Loucy (cell line): ENCODE data around the gene BABAM2.

Experiments
- H2AFZ ChIP-seq: fragments of 200-600 bp; sonication (generic); 2 replicates; pipeline ENCODE4 v1.6.0; 2016; ENCODE audit warnings: antibody characterized with exemption, mild to moderate bottlenecking, low read length, moderate library complexity
- H3F3A ChIP-seq: fragments of 200-600 bp; 2 replicates; pipeline ENCODE4 v1.6.0; 2016; ENCODE audit warnings: antibody characterized with exemption, low read depth, mild to moderate bottlenecking
- H3K27me3 ChIP-seq: fragments of 200-600 bp; sonication (generic); 2 replicates; pipeline ENCODE4 v1.6.1; 2014; ENCODE audit warnings: low read length, mild to moderate bottlenecking; ENCODE audit not compliant: insufficient read depth, poor library complexity, severe bottlenecking
- H3K36me3 ChIP-seq: fragments of 200-600 bp; sonication (generic); 2 replicates; pipeline ENCODE4 v1.6.1; 2016; ENCODE audit warnings: low read length; ENCODE audit not compliant: insufficient read depth
- H3K4me1 ChIP-seq: fragments of 200-600 bp; sonication (generic); 2 replicates; pipeline ENCODE4 v1.5.1; 2014; ENCODE audit warnings: low read length, mild to moderate bottlenecking; ENCODE audit not compliant: insufficient read depth, poor library complexity, severe bottlenecking
- H3K4me2 ChIP-seq: fragments of 200-600 bp; sonication (generic); 2 replicates; pipeline ENCODE4 v1.6.0; 2014; ENCODE audit warnings: antibody characterized with exemption, low read length, low read depth, mild to moderate bottlenecking; ENCODE audit not compliant: poor library complexity, severe bottlenecking
- H3K4me3 ChIP-seq: fragments of 200-600 bp; sonication (generic); 2 replicates; pipeline ENCODE4 v1.5.1; 2014; ENCODE audit warnings: low read length, mild to moderate bottlenecking, mixed read lengths; ENCODE audit not compliant: poor library complexity, severe bottlenecking
- H3K79me2 ChIP-seq: fragments of 200-600 bp; sonication (generic); 2 replicates; pipeline ENCODE4 v1.6.1; 2014; ENCODE audit warnings: low read length; ENCODE audit not compliant: insufficient read depth
- H3K9ac ChIP-seq: fragments of 200-600 bp; sonication (generic); 2 replicates; pipeline ENCODE4 v1.6.0; 2014; ENCODE audit warnings: mild to moderate bottlenecking, low read depth, low read length, moderate library complexity; ENCODE audit not compliant: poor library complexity, severe bottlenecking
- H3K9me2 ChIP-seq: fragments of 200-600 bp; sonication (generic); replicated peaks from 2 replicates; pipeline ENCODE4 v1.6.1; 2016; ENCODE audit warnings: low read depth, low read length, mixed read lengths
- H3K9me3 ChIP-seq: fragments of 200-600 bp; sonication (generic); 2 replicates; pipeline ENCODE4 v1.6.1; 2014; ENCODE audit warnings: mild to moderate bottlenecking, antibody characterized with exemption, low read length, low read depth; ENCODE audit not compliant: insufficient read depth
- H4K20me1 ChIP-seq: fragments of 200-600 bp; sonication (generic); 2 replicates; pipeline ENCODE4 v1.6.0; 2014; ENCODE audit warnings: antibody characterized with exemption, low read length, mild to moderate bottlenecking; ENCODE audit not compliant: insufficient read depth, poor library complexity, severe bottlenecking
- EZH2phosphoT487 ChIP-seq: fragments of 200-600 bp; IDR thresholded peaks from 2 replicates; pipeline ENCODE4 v1.6.1; 2018; ENCODE audit warnings: antibody characterized with exemption, mild to moderate bottlenecking, moderate library complexity, borderline replicate concordance
- TF ChIP-seq, protein P1 (sequence below): fragments of 200-600 bp; sonication (generic); conservative IDR thresholded peaks from 2 replicates; pipeline ENCODE4 v1.5.1; 2014; ENCODE audit warnings: mild to moderate bottlenecking, antibody characterized with exemption, low read length

The BABAM2 gene

DNA sequence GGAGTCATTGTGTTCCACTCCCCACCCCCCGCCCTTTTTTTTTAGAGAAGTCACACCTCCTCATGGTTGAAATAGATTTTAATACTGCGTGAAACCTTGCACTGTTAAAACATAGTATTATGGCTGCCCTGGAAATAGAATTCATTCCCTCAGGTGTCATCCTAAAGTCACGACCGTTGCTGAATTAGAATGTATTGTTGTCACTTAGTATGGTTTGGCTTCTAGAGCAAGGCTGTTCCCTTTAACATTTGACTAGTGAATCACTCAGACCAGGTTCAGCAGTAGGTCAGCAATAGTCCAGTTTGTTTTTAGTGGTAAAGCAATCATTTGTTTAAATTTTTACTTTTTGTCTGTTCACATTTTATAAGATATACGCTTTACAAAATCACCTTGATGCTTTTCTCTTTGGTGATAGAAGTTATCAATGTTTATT is 1.2 kb downstream of the BABAM2 start:
- peak overlapping the region; percentile 81 for H3K4me3 ChIP-seq
- no peak overlapping the region for H2AFZ ChIP-seq
- no peaks in the 10 kb centered on the region for H3K27me3 ChIP-seq
- TF ChIP-seq EZH2phosphoT487, result no peak
- TF ChIP-seq, protein P1, sequence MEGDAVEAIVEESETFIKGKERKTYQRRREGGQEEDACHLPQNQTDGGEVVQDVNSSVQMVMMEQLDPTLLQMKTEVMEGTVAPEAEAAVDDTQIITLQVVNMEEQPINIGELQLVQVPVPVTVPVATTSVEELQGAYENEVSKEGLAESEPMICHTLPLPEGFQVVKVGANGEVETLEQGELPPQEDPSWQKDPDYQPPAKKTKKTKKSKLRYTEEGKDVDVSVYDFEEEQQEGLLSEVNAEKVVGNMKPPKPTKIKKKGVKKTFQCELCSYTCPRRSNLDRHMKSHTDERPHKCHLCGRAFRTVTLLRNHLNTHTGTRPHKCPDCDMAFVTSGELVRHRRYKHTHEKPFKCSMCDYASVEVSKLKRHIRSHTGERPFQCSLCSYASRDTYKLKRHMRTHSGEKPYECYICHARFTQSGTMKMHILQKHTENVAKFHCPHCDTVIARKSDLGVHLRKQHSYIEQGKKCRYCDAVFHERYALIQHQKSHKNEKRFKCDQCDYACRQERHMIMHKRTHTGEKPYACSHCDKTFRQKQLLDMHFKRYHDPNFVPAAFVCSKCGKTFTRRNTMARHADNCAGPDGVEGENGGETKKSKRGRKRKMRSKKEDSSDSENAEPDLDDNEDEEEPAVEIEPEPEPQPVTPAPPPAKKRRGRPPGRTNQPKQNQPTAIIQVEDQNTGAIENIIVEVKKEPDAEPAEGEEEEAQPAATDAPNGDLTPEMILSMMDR, result no peak
- H3K4me1 ChIP-seq, result peaks cover 39% of the 10 kb centered on the region
- no peaks in the 10 kb centered on the region for H3K36me3 ChIP-seq
- H4K20me1 ChIP-seq, result no peaks in the 10 kb centered on the region
- peak overlapping the region; percentile 75 for H3K9ac ChIP-seq
- no peaks in the 10 kb centered on the region for H3K9me2 ChIP-seq
- H3F3A ChIP-seq, result no peaks in the 10 kb centered on the region
- H3K4me2 ChIP-seq, result peak overlapping the region; percentile 76
- no peaks in the 10 kb centered on the region for H3K9me3 ChIP-seq
- H3K79me2 ChIP-seq, result peaks cover 17% of the 10 kb centered on the region

DNA sequence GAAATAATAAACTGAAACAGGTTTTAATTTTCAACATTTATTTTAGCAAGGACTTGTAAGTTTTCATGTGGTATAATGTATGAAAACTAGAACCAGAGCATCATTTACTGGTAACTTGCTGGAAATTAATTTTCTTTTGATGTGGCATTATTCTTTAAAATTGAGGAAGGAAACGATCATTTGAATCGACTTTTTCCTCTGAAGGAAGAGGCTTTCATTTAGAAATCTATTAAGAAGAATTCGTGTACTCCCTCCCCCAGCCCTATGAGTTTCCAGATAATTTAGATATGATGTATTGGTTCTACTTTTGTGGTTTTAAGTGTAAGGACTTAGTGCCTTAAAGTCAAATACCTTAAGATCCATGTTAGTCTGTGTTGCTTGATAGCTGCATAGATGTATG is 2.5 kb downstream of the BABAM2 start:
- peak overlapping the region; percentile 76 for H3K4me2 ChIP-seq
- H3K79me2 ChIP-seq, result peaks cover 17% of the 10 kb centered on the region
- H3K4me3 ChIP-seq, result peak overlapping the region; percentile 81
- TF ChIP-seq, protein P1, result no peak
- TF ChIP-seq EZH2phosphoT487, result no peak
- H2AFZ ChIP-seq, result no peak overlapping the region
- no peaks in the 10 kb centered on the region for H3K27me3 ChIP-seq
- no peaks in the 10 kb centered on the region for H3K9me3 ChIP-seq
- H4K20me1 ChIP-seq, result no peaks in the 10 kb centered on the region
- H3K9ac ChIP-seq, result peak overlapping the region; percentile 8
- no peaks in the 10 kb centered on the region for H3K36me3 ChIP-seq
- H3K9me2 ChIP-seq, result no peaks in the 10 kb centered on the region
- H3K4me1 ChIP-seq, result peaks cover 52% of the 10 kb centered on the region
- H3F3A ChIP-seq, result 0 out of 2 replicates have a peak, but pooled peaks cover 5% of the 10 kb centered on the region

DNA sequence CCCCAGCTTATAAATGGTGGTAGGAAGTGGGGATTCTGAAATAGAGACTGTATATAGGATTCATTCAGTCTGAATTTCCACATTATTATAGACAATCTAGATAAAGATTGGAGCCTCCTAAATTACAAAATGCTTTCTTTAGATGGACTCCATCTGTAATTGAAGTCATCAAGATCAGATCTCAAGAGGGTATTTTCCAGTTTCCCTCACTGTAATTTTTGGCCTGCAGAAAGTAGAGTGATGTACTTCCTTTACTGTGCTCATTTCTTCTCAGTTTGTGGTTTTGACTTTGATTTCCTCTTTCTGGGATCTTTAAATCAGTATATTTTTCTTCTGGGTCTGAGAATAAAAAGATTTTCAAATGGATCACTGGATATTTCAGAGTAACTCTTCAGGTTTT is 7.2 kb downstream of the BABAM2 start:
- Histone ChIP-seq H3F3A (0 out of 2 replicates have a peak, but pooled peaks cover 5% of the 10 kb centered on the region), H3K4me3 (no peak overlapping the region), H3K27me3 (no peaks in the 10 kb centered on the region), H3K4me1 (peaks cover 41% of the 10 kb centered on the region), H2AFZ (no peak overlapping the region), H3K9me2 (no peaks in the 10 kb centered on the region), H3K4me2 (peak overlapping the region; percentile 21), H3K9me3 (no peaks in the 10 kb centered on the region), H3K9ac (no peak overlapping the region), H4K20me1 (no peaks in the 10 kb centered on the region), H3K36me3 (no peaks in the 10 kb centered on the region), H3K79me2 (no peaks in the 10 kb centered on the region)
- TF ChIP-seq, protein P1, result no peak
- TF ChIP-seq EZH2phosphoT487, result no peak
